GM12892 (cell line): Measurements from ENCODE around the gene SLAMF9.

ENCODE experiments used
- DNase-seq: peaks from one replicate; pipeline ENCODE4 v3.0.0; 2011; ENCODE audit not compliant: insufficient read length
- FAIRE-seq: peaks from 2 replicates; lab custom pipeline; 2011; peaks lifted over from hg19 to GRCh38; lab: Jason Lieb, UNC
- POLR2A ChIP-seq: IDR thresholded peaks from 2 replicates; pipeline ENCODE4 v1.6.1; 2011; ENCODE audit warnings: low read depth, low read length, control low read depth
- POLR2AphosphoS5 ChIP-seq: IDR thresholded peaks from 2 replicates; pipeline ENCODE4 v1.6.1; 2011; ENCODE audit warnings: low read depth, low read length, control low read depth
- TAF1 ChIP-seq: IDR thresholded peaks from 2 replicates; pipeline ENCODE4 v1.6.1; 2011; ENCODE audit warnings: low read depth, mild to moderate bottlenecking, control low read depth, low read length, borderline replicate concordance

Gene SLAMF9

GRCh38 chr1:159987186-159987585 lies 33.1 kb upstream of the SLAMF9 start:
- TF ChIP-seq POLR2A (no peak), POLR2AphosphoS5 (no peak), TAF1 (no peak)
- DNase-seq: no peak
- no peak for FAIRE-seq

- TF ChIP-seq TAF1 (no peak), POLR2AphosphoS5 (no peak), POLR2A (no peak)
- no peak for FAIRE-seq
- DNase-seq: no peak
Measured at GRCh38 chr1:159986531-159986930, 32.5 kb upstream of the SLAMF9 start.

- FAIRE-seq: no peak
Measured at GRCh38 chr1:159986093-159986492, 32.1 kb upstream of the SLAMF9 start.

GRCh38 chr1:159985473-159985872 lies 31.4 kb upstream of the SLAMF9 start:
- TF ChIP-seq TAF1 (no peak), POLR2AphosphoS5 (no peak), POLR2A (no peak)
- no peak for DNase-seq
- FAIRE-seq: no peak

More at GRCh38 chr1:159986093-159986492, 32.1 kb upstream of the SLAMF9 start:
- TF ChIP-seq POLR2A (no peak), POLR2AphosphoS5 (no peak), TAF1 (no peak)
- DNase-seq: no peak

GRCh38 chr1:159983681-159984080 lies 29.6 kb upstream of the SLAMF9 start:
- TF ChIP-seq POLR2A: no peak
- TF ChIP-seq POLR2AphosphoS5: no peak
- no peak for TF ChIP-seq TAF1
- FAIRE-seq: no peak
- no peak for DNase-seq

- TF ChIP-seq POLR2A (no peak), TAF1 (no peak), POLR2AphosphoS5 (no peak)
- FAIRE-seq (no peak), DNase-seq (no peak)
Measured at GRCh38 chr1:159982280-159982679, 28.2 kb upstream of the SLAMF9 start.

- no peak for TF ChIP-seq TAF1
- TF ChIP-seq POLR2AphosphoS5: no peak
- no peak for TF ChIP-seq POLR2A
- FAIRE-seq (no peak), DNase-seq (no peak)
Measured at GRCh38 chr1:159981351-159982055, 27.5 kb upstream of the SLAMF9 start.

- TF ChIP-seq POLR2A (no peak), POLR2AphosphoS5 (no peak), TAF1 (no peak)
- DNase-seq (no peak), FAIRE-seq (no peak)
Measured at GRCh38 chr1:159980786-159981185, 26.7 kb upstream of the SLAMF9 start.

GRCh38 chr1:159980076-159980475 lies 26.0 kb upstream of the SLAMF9 start:
- TF ChIP-seq TAF1 (no peak), POLR2A (no peak), POLR2AphosphoS5 (no peak)
- FAIRE-seq (no peak), DNase-seq (no peak)

- TF ChIP-seq POLR2A (no peak), POLR2AphosphoS5 (no peak), TAF1 (no peak)
- DNase-seq (no peak), FAIRE-seq (no peak)
Measured at GRCh38 chr1:159979257-159979656, 25.2 kb upstream of the SLAMF9 start.

GRCh38 chr1:159978107-159978398 lies 24.0 kb upstream of the SLAMF9 start:
- DNase-seq (no peak), FAIRE-seq (no peak)
- TF ChIP-seq POLR2A (no peak), TAF1 (no peak), POLR2AphosphoS5 (no peak)

- no peak for FAIRE-seq
- TF ChIP-seq POLR2A (no peak), POLR2AphosphoS5 (no peak), TAF1 (no peak)
- no peak for DNase-seq
Measured at GRCh38 chr1:159977364-159978106, 23.5 kb upstream of the SLAMF9 start.
